HL-60/S4 treated with retinoic acid at 250 ng/mL for 4 days and 3 days (cell line): ENCODE measurements around the gene MSL3B.

Experiments
- in situ Hi-C: fragments of 300-500 bp; cut with MboI; formaldehyde crosslinking; loops from 2 replicates; pipeline ENCODE4 v1.7.0; 2022; ENCODE audit warnings: low sequenced_read_pairs

Gene MSL3B

GRCh38 chr2:233853883-233854240 lies 14.3 kb downstream of the MSL3B start:
- in situ Hi-C loops: no loop called here

- in situ Hi-C loops: no loop called here
These were observed 14.8 kb downstream of the MSL3B start for GRCh38 chr2:233853353-233853752.

- in situ Hi-C loops: no loop called here
These were observed 16.1 kb downstream of the MSL3B start for GRCh38 chr2:233852056-233852455.

- in situ Hi-C loops: no loop called here
These were observed 17.0 kb downstream of the MSL3B start for GRCh38 chr2:233851169-233851568.

GRCh38 chr2:233850745-233851144 lies 17.4 kb downstream of the MSL3B start:
- in situ Hi-C loops: no loop called here

- in situ Hi-C loops: no loop called here
These were observed 18.4 kb downstream of the MSL3B start for GRCh38 chr2:233849607-233850271.

GRCh38 chr2:233848276-233848675 lies 19.9 kb downstream of the MSL3B start:
- in situ Hi-C loops: no loop called here

- in situ Hi-C loops: no loop called here
These were observed 20.8 kb downstream of the MSL3B start for GRCh38 chr2:233847248-233847898.

GRCh38 chr2:233846387-233847247 lies 21.6 kb downstream of the MSL3B start:
- in situ Hi-C loops: no loop called here

GRCh38 chr2:233845301-233846060 lies 22.7 kb downstream of the MSL3B start:
- in situ Hi-C loops: no loop called here

GRCh38 chr2:233844836-233845235 lies 23.4 kb downstream of the MSL3B start:
- in situ Hi-C loops: no loop called here

- in situ Hi-C loops: no loop called here
These were observed 23.9 kb downstream of the MSL3B start for GRCh38 chr2:233844064-233844807.

- in situ Hi-C loops: no loop called here
These were observed 27.0 kb downstream of the MSL3B start for GRCh38 chr2:233841183-233841582.

- in situ Hi-C loops: no loop called here
These were observed 27.7 kb downstream of the MSL3B start for GRCh38 chr2:233840520-233840919.

- in situ Hi-C loops: no loop called here
These were observed 28.8 kb downstream of the MSL3B start for GRCh38 chr2:233839447-233839820.

GRCh38 chr2:233838726-233839446 lies 29.3 kb downstream of the MSL3B start:
- in situ Hi-C loops: no loop called here

- in situ Hi-C loops: no loop called here
These were observed 29.9 kb downstream of the MSL3B start for GRCh38 chr2:233838251-233838650.

GRCh38 chr2:233837694-233838229 lies 30.4 kb downstream of the MSL3B start:
- in situ Hi-C loops: no loop called here

GRCh38 chr2:233836359-233836758 lies 31.8 kb downstream of the MSL3B start:
- in situ Hi-C loops: no loop called here
